B cell (primary cell): ENCODE measurements around the gene POM121. TPM values are rescaled to one million over a fixed set of nuclear protein-coding genes. Genes with fewer than 3 reads are reported as not detected.
"Not testable (repeated sequence)": the region's sequence is repeated elsewhere in the genome, so short reads cannot be mapped to it uniquely, and the experiment has no call there.

Source experiments
- ATAC-seq: fragments of 200-7000 bp; cut with Tn5 transposase; one replicate; pipeline ENCODE4 v1.10.0; 2021; ENCODE audit warnings: low read depth, mild to moderate bottlenecking, moderate number of reproducible peaks, moderate library complexity
- CTCF ChIA-PET: fragments of 350-600 bp; sonication (Branson Sonifier 250); formaldehyde crosslinking; loops from one replicate; lab custom pipeline; 2021; ENCODE audit warnings: antibody characterized with exemption, inconsistent platforms; lab: Charles Lee
- POLR2A ChIA-PET: fragments of 350-600 bp; sonication (Branson Sonifier 250); formaldehyde crosslinking; loops from one replicate; lab custom pipeline; 2021; ENCODE audit warnings: antibody characterized with exemption; lab: Charles Lee
- DNase-seq: peaks from one replicate; pipeline ENCODE4 v3.0.0; 2013
- H2AFZ ChIP-seq: 2 replicates; pipeline ENCODE4 v1.6.1; 2012; ENCODE audit warnings: mild to moderate bottlenecking, low read depth, low read length; ENCODE audit not compliant: insufficient read depth, poor library complexity, severe bottlenecking
- H3K27ac ChIP-seq, 2 donors: 1 replicate in 1 of 2; 2 replicates in 1 of 2; pipeline ENCODE4 v1.5.1; 2012 to 2013; ENCODE audit warnings: low read length in 2 of 2, mild to moderate bottlenecking in 2 of 2, moderate library complexity in 1 of 2
- H3K27me3 ChIP-seq, 4 experiments: fragments of 200-600 bp in 1 of 4; sonication (generic) in 1 of 4; replicated peaks in 1 of 4; 1 replicate in 2 of 4; 2 replicates in 2 of 4; pipeline versions ENCODE4 v1.6.1 to v1.7.0; 2013 to 2016; ENCODE audit warnings: low read length in 3 of 4, mild to moderate bottlenecking in 2 of 4, mixed read lengths in 1 of 4, moderate library complexity in 1 of 4; ENCODE audit not compliant: insufficient read depth in 4 of 4, control insufficient read depth in 3 of 4; ENCODE audit errors: control extremely low read depth in 1 of 4
- H3K36me3 ChIP-seq, 2 experiments: replicated peaks in 1 of 2; 1 replicate in 1 of 2; 2 replicates in 1 of 2; pipeline versions ENCODE4 v1.6.1 to v1.7.1; 2013; ENCODE audit warnings: low read length in 1 of 2; ENCODE audit not compliant: insufficient read depth in 2 of 2, control insufficient read depth in 1 of 2; ENCODE audit errors: control extremely low read depth in 1 of 2, extremely low read depth in 1 of 2
- H3K4me1 ChIP-seq, 2 donors: fragments of 200-600 bp in 1 of 2; sonication (generic) in 1 of 2; 1 replicate in 1 of 2; 2 replicates in 1 of 2; pipeline versions ENCODE4 v1.5.1 to v1.6.1; 2013 to 2017; ENCODE audit warnings: low read length in 2 of 2; ENCODE audit not compliant: control insufficient read depth in 2 of 2, insufficient read depth in 2 of 2
- H3K4me2 ChIP-seq: replicated peaks from 2 replicates; pipeline ENCODE3; 2012; ENCODE audit warnings: mild to moderate bottlenecking, low read depth, low read length; ENCODE audit not compliant: poor library complexity, severe bottlenecking
- H3K4me3 ChIP-seq, 5 experiments: fragments of 200-600 bp in 1 of 5; sonication (generic) in 1 of 5; 1 replicate in 3 of 5; 2 replicates in 2 of 5; pipeline versions ENCODE4 v1.5.1 to v1.7.0; 2011 to 2016; ENCODE audit warnings: low read length in 4 of 5, mild to moderate bottlenecking in 4 of 5, low read depth in 2 of 5, control low read depth in 1 of 5, moderate library complexity in 1 of 5; ENCODE audit not compliant: insufficient read depth in 1 of 5; ENCODE audit errors: control extremely low read depth in 1 of 5, extremely low read depth in 1 of 5
- H3K79me2 ChIP-seq: fragments of 200-600 bp; sonication (generic); one replicate; pipeline ENCODE4 v1.6.0; 2016; ENCODE audit warnings: low read length; ENCODE audit not compliant: control insufficient read depth, insufficient read depth
- H3K9ac ChIP-seq: fragments of 200-600 bp; sonication (generic); 2 replicates; pipeline ENCODE4 v1.6.1; 2017; ENCODE audit warnings: mild to moderate bottlenecking, low read length, moderate library complexity
- H3K9me3 ChIP-seq, 3 donors: one replicate each; pipeline versions ENCODE4 v1.6.1 to v1.7.1; 2013; ENCODE audit warnings: low read length in 2 of 3; ENCODE audit not compliant: control insufficient read depth in 2 of 3, insufficient read depth in 1 of 3; ENCODE audit errors: control extremely low read depth in 1 of 3
- H4K20me1 ChIP-seq: 2 replicates; pipeline ENCODE4 v1.6.0; 2012; ENCODE audit warnings: mild to moderate bottlenecking, low read length; ENCODE audit not compliant: insufficient read depth, control insufficient read depth, poor library complexity, severe bottlenecking
- H3K27ac Mint-ChIP-seq: one replicate; pipeline ENCODE4 v1.8.0; 2021; ENCODE audit warnings: mixed read lengths
- H3K27me3 Mint-ChIP-seq: one replicate; pipeline ENCODE4 v1.8.0; 2021; ENCODE audit warnings: mixed read lengths
- H3K4me1 Mint-ChIP-seq: one replicate; pipeline ENCODE4 v1.8.0; 2021; ENCODE audit warnings: mixed read lengths
- H3K4me3 Mint-ChIP-seq: one replicate; pipeline ENCODE4 v1.8.0; 2021; ENCODE audit warnings: mixed read lengths
- H3K9me3 Mint-ChIP-seq: one replicate; pipeline ENCODE4 v1.8.0; 2022; ENCODE audit warnings: mixed read lengths; ENCODE audit not compliant: insufficient read depth
- WGBS: methylation state at CpG from one replicate; pipeline ENCODE4 v1.1.5; 2013; ENCODE audit warnings: missing lambda C conversion rate; ENCODE audit not compliant: insufficient coverage; 5-methylcytosine and 5-hydroxymethylcytosine counted together
- intact Hi-C: fragments of 100-400 bp; cut with micrococcal nuclease; formaldehyde crosslinking; loops from one replicate; pipeline ENCODE4 v1.10.0; 2022
- polyA plus RNA-seq: library from polyadenylated mRNA; depleted of rRNA; stranded (reverse); fragments of >200 nt; gene quantifications from 2 replicates; pipeline ENCODE4 v1.2.3, GENCODE V29; 2012
- total RNA-seq, 2 donors: library from RNA; stranded (reverse); fragments of 120-200 nt in 1 of 2; gene quantifications; 1 replicate in 1 of 2; 2 replicates in 1 of 2; pipeline versions ENCODE4 v1.2.3 to v1.2.4, GENCODE V29; 2013 to 2022
- TF ChIP-seq, protein P1 (sequence below): fragments of 200-600 bp; IDR thresholded peaks from one replicate; pipeline ENCODE4 v1.8.0; 2022; ENCODE audit warnings: antibody characterized with exemption, mild to moderate bottlenecking

POM121 gene
- total and polyA plus RNA-seq, 2 donors (not counting 1 experiment from before 2014, with no cell fraction given), result 25.0 to 57.9 TPM

DNA sequence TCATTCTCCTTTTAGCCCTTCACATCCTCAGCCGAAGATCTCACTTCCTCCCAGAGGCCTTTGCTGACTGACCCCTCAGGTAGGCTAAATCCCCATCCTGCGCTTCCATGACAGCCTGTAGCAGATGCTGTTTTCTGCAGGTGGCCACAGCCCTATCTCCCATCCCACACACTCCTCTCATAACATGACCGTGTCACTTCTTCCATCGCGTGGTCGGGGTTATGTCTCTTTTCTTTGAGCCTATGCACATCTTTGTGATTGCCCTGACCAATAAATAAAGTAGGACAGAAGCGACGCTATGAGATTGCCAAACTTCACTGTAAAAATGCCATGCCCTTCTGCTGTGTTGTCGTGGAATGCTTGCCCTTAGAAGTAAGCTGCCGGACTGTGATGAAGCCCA lies 11.1 kb upstream of the POM121 start:
- ATAC-seq, H3K4me1 ChIP-seq, H3K9me3 Mint-ChIP-seq, H3K9ac ChIP-seq, H2AFZ ChIP-seq, H3K27ac ChIP-seq, H3K9me3 ChIP-seq, H3K4me3 ChIP-seq, H3K27me3 ChIP-seq, POLR2A ChIA-PET, intact Hi-C loops, H3K4me3 Mint-ChIP-seq, H3K27me3 Mint-ChIP-seq, DNase-seq, H4K20me1 ChIP-seq, H3K4me2 ChIP-seq, H3K4me1 Mint-ChIP-seq: not testable (repeated sequence)
- 97% methylated on average over 9 of the region's 10 CpGs for WGBS
- CTCF ChIA-PET, result interaction anchor here (0.8 kb wide), 1 partner anchor 89 kb away, joined by 4 read pairs; no protein-coding TSS in a partner anchor
- peaks cover 24% of the 10 kb centered on the region for H3K79me2 ChIP-seq
- H3K27ac Mint-ChIP-seq, result peak overlapping the region; percentile 38
- H3K36me3 ChIP-seq, result peaks cover 1 to 18% of the 10 kb centered on the region in 2 experiments

DNA sequence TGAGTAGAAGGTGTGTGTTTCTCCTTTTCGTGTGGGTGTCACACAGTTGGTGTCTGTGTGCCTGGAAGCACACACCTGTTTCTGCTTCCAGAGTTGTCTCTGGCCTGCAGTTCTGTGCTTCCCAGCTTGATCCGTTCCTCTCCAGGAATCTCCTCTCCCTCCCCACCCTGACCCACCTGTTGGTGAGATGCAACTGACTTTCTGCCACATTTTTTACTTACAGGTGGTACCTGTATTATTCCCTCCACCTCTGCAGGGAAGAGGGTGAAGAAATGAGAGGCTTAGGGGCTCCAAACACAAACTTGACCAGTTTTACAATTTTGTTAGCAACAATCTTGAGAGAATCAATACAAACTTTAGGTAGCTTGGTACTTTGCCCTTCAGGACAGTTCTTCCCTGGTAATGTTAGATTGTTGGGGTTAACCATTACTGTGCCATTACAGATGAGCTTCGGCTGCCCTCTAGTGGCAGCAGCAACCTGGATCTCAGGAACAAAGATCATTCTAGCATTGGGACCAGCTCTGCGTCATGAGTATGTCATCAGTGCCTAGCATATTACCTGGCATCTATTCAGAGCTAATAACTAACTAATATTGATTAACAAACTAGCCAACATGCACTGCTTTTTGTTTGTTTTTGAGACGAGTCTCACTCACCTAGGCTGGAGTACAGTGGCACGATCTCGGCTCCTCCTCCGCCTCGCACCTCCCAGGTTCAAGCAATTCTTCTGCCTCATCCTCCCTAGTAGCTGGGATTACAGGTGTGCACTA lies 10.0 kb upstream of the POM121 start:
- H3K27me3 Mint-ChIP-seq, H3K9me3 Mint-ChIP-seq, H3K4me3 Mint-ChIP-seq, H3K4me3 ChIP-seq, POLR2A ChIA-PET, H2AFZ ChIP-seq, H3K4me1 ChIP-seq, H4K20me1 ChIP-seq, H3K27me3 ChIP-seq, H3K9ac ChIP-seq, H3K4me1 Mint-ChIP-seq, intact Hi-C loops, H3K4me2 ChIP-seq, H3K9me3 ChIP-seq, H3K27ac ChIP-seq: not testable (repeated sequence)
- peak overlapping the region; percentile 59 for H3K27ac Mint-ChIP-seq
- ATAC-seq (peak; percentile 76), DNase-seq (peak; percentile 54)
- TF ChIP-seq, protein P1, sequence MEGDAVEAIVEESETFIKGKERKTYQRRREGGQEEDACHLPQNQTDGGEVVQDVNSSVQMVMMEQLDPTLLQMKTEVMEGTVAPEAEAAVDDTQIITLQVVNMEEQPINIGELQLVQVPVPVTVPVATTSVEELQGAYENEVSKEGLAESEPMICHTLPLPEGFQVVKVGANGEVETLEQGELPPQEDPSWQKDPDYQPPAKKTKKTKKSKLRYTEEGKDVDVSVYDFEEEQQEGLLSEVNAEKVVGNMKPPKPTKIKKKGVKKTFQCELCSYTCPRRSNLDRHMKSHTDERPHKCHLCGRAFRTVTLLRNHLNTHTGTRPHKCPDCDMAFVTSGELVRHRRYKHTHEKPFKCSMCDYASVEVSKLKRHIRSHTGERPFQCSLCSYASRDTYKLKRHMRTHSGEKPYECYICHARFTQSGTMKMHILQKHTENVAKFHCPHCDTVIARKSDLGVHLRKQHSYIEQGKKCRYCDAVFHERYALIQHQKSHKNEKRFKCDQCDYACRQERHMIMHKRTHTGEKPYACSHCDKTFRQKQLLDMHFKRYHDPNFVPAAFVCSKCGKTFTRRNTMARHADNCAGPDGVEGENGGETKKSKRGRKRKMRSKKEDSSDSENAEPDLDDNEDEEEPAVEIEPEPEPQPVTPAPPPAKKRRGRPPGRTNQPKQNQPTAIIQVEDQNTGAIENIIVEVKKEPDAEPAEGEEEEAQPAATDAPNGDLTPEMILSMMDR, result peak; percentile 73
- Histone ChIP-seq H3K79me2 (peaks cover 28% of the 10 kb centered on the region), H3K36me3 (peaks cover 1 to 18% of the 10 kb centered on the region in 2 experiments)
- WGBS, result 90% methylated on average over 3 of the region's 9 CpGs
- CTCF ChIA-PET, result interaction anchor here (0.9 to 2.1 kb wide), 11 partner anchors 8 to 606 kb away, joined by 3 to 7 read pairs (median 4); partner anchors contain the start of gene TYW1B
